HCT116 (cell line): ENCODE results near the gene GPR65.

Experiments used
- CBX3 ChIP-seq: IDR thresholded peaks from 2 replicates; pipeline ENCODE4 v1.6.1; 2012; ENCODE audit warnings: low read depth
- CTCF ChIP-seq, 3 experiments: fragments of 200-600 bp in 1 of 3; sonication (generic) in 1 of 3; IDR thresholded peaks in 2 of 3; conservative IDR thresholded peaks in 1 of 3; 2 replicates each; pipeline ENCODE4 v1.5.1; 2012 to 2017; ENCODE audit warnings: low read depth in 2 of 3, low read length in 2 of 3, antibody characterized with exemption in 1 of 3, borderline replicate concordance in 1 of 3, control low read depth in 1 of 3, mild to moderate bottlenecking in 1 of 3, mixed read lengths in 1 of 3, mixed run types in 1 of 3, moderate library complexity in 1 of 3; ENCODE audit not compliant: insufficient read depth in 1 of 3
- EZH2 ChIP-seq: fragments of 200-600 bp; sonication (generic); IDR thresholded peaks from 2 replicates; pipeline ENCODE4 v1.6.1; 2017; ENCODE audit warnings: antibody characterized with exemption, mixed run types
- EZH2phosphoT487 ChIP-seq: fragments of 200-600 bp; IDR thresholded peaks from 2 replicates; pipeline ENCODE4 v1.6.1; 2018; ENCODE audit warnings: antibody characterized with exemption, borderline replicate concordance
- MAX ChIP-seq: IDR thresholded peaks from 2 replicates; pipeline ENCODE4 v1.6.1; 2012
- POLR2A ChIP-seq: IDR thresholded peaks from 2 replicates; pipeline ENCODE4 v1.7.0; 2011; ENCODE audit warnings: borderline replicate concordance; ENCODE audit not compliant: insufficient read depth, insufficient read length; ENCODE audit errors: extremely low read depth
- POLR2AphosphoS5 ChIP-seq: IDR thresholded peaks from 2 replicates; pipeline ENCODE4 v1.6.1; 2011; ENCODE audit warnings: mild to moderate bottlenecking, low read depth, low read length, moderate library complexity
- RAD21 ChIP-seq: IDR thresholded peaks from 2 replicates; pipeline ENCODE4 v1.6.1; 2012; ENCODE audit warnings: low read depth, mild to moderate bottlenecking
- SIN3A ChIP-seq: IDR thresholded peaks from 2 replicates; pipeline ENCODE4 v1.6.1; 2012; ENCODE audit warnings: low read depth
- SRF ChIP-seq: IDR thresholded peaks from 2 replicates; pipeline ENCODE4 v1.6.1; 2012; ENCODE audit warnings: low read depth
- YY1 ChIP-seq: IDR thresholded peaks from 2 replicates; pipeline ENCODE4 v1.6.1; 2011; ENCODE audit warnings: low read length, low read depth, moderate library complexity, mild to moderate bottlenecking; ENCODE audit not compliant: insufficient replicate concordance; ENCODE audit errors: extremely low read depth
- ZNF274 ChIP-seq: fragments of 200-500 bp; sonication (Bioruptor generic); IDR thresholded peaks from 2 replicates; pipeline ENCODE4 v1.6.1; 2014; ENCODE audit warnings: mild to moderate bottlenecking, low read depth, low read length, inconsistent platforms
- TF ChIP-seq, protein P1 (sequence below): IDR thresholded peaks from 2 replicates; pipeline ENCODE4 v1.6.1; 2012

DNA sequence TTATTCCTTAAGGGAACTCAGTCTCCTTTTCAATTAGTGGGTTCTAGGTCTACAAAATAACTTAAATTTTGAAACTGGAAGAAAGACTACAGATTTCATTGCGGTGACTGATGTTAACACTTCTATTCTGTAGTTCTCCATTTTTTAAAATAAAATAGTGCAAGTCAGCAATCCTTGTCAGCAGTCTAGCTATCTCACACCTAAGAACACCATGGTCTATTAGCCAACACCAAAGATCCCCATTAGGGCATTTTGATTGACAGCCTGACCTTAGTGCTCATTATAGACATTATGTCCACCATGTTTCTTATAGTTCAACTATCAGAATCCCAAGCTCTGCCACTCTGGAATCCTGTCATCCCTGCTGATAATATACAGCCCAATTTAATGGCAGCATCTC lies 27.4 kb downstream of the GPR65 start:
- TF ChIP-seq EZH2, result no peak
- no peak for TF ChIP-seq CTCF (IDR thresholded peaks at IDR 0.05 in 2 of 3, conservative IDR thresholded peaks at IDR 0.05 in 1 of 3; ENCODE audit: borderline replicate concordance in 1 of 3, insufficient read depth in 1 of 3, low read depth in 2 of 3, low read length in 2 of 3)
- TF ChIP-seq MAX, result no peak
- no peak for TF ChIP-seq POLR2AphosphoS5
- TF ChIP-seq RAD21, result no peak
- no peak for TF ChIP-seq CBX3
- no peak for TF ChIP-seq ZNF274
- no peak for TF ChIP-seq SRF
- TF ChIP-seq, protein P1, sequence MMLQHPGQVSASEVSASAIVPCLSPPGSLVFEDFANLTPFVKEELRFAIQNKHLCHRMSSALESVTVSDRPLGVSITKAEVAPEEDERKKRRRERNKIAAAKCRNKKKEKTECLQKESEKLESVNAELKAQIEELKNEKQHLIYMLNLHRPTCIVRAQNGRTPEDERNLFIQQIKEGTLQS, result no peak
- no peak for TF ChIP-seq SIN3A
- TF ChIP-seq EZH2phosphoT487, result no peak
- no peak for TF ChIP-seq YY1
- TF ChIP-seq POLR2A, result no peak
